IPS-15b (cell line): ENCODE results near the gene ZWILCH.
A peak's percentile ranks its signal among the peaks of the same experiment; 100 is the strongest.

Source experiments
- H3K27me3 ChIP-seq: one replicate; pipeline ENCODE4 v1.6.1; 2013; ENCODE audit warnings: low read length; ENCODE audit not compliant: control insufficient read depth, insufficient read depth
- H3K36me3 ChIP-seq: one replicate; pipeline ENCODE4 v1.6.1; 2013; ENCODE audit warnings: low read length; ENCODE audit not compliant: control insufficient read depth, insufficient read depth
- H3K4me1 ChIP-seq: one replicate; pipeline ENCODE4 v1.6.1; 2013; ENCODE audit warnings: mild to moderate bottlenecking, low read length; ENCODE audit not compliant: control insufficient read depth, insufficient read depth
- H3K4me3 ChIP-seq: one replicate; pipeline ENCODE4 v1.5.1; 2013; ENCODE audit warnings: low read depth, low read length
- H3K9ac ChIP-seq: one replicate; pipeline ENCODE4 v1.6.1; 2013; ENCODE audit warnings: low read depth, mild to moderate bottlenecking, low read length
- H3K9me3 ChIP-seq: one replicate; pipeline ENCODE4 v1.6.1; 2013; ENCODE audit warnings: mild to moderate bottlenecking, low read length; ENCODE audit not compliant: control insufficient read depth, insufficient read depth

Gene ZWILCH

GRCh38 chr15:66474135-66474534 lies 31.0 kb upstream of the ZWILCH start:
- no peaks in the 10 kb centered on the region for H3K36me3 ChIP-seq
- H3K4me1 ChIP-seq: peaks cover 36% of the 10 kb centered on the region
- H3K9ac ChIP-seq: peak overlapping the region; percentile 20
- H3K27me3 ChIP-seq: no peaks in the 10 kb centered on the region
- no peak overlapping the region for H3K4me3 ChIP-seq
- H3K9me3 ChIP-seq: no peaks in the 10 kb centered on the region

GRCh38 chr15:66474963-66475362 lies 30.2 kb upstream of the ZWILCH start:
- H3K36me3 ChIP-seq: no peaks in the 10 kb centered on the region
- peak overlapping the region; percentile 20 for H3K9ac ChIP-seq
- no peaks in the 10 kb centered on the region for H3K27me3 ChIP-seq
- H3K4me3 ChIP-seq: no peak overlapping the region
- H3K9me3 ChIP-seq: no peaks in the 10 kb centered on the region
- peaks cover 36% of the 10 kb centered on the region for H3K4me1 ChIP-seq

GRCh38 chr15:66476535-66476934 lies 28.6 kb upstream of the ZWILCH start:
- peaks cover 29% of the 10 kb centered on the region for H3K4me1 ChIP-seq
- no peaks in the 10 kb centered on the region for H3K36me3 ChIP-seq
- H3K9me3 ChIP-seq: no peaks in the 10 kb centered on the region
- H3K27me3 ChIP-seq: no peaks in the 10 kb centered on the region
- H3K9ac ChIP-seq: no peak overlapping the region
- no peak overlapping the region for H3K4me3 ChIP-seq

DNA sequence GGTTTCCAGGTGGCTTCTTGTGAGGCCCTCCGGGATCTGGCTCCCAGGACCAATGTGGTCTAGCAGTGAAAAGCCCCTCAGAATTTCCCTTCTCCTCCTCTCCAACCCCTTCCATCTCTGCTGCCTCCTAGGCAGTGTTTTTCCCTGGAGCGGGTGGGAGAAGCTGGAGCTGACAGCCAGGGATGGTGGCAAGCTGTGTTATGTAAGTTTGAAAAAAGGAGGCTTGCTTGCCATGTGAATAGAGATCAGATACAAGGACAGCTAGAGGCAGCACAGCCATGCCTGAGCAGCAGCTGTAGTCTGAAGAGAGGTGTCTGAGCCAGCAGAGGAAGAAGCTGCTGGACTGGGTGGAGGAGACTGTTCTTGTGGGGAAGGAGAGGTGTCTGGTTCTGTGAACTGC lies 28.1 kb upstream of the ZWILCH start:
- H3K9ac ChIP-seq: peak overlapping the region; percentile 9
- H3K4me1 ChIP-seq: peaks cover 29% of the 10 kb centered on the region
- no peaks in the 10 kb centered on the region for H3K27me3 ChIP-seq
- H3K4me3 ChIP-seq: no peak overlapping the region
- H3K9me3 ChIP-seq: no peaks in the 10 kb centered on the region
- H3K36me3 ChIP-seq: peaks cover 4% of the 10 kb centered on the region

DNA sequence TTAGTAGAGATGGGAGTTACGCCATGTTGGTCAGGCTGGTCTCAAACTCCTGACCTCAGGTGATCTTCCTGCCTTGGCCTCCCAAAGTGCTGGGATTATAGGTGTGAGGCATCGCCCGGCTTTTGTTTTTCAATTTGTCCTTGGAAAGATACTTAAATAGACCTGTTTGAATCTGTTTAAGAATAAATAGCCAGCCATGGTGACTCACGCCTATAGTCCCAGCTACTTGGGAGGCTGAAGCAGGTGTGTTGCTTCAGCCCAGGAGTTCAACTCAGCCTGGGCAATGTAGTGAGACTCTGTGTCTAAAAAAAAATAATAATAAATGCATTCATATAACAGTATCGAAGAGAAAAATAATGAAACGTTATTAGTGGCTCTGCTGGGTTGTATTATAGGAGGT lies 24.9 kb upstream of the ZWILCH start:
- Histone ChIP-seq H3K36me3 (peaks cover 13% of the 10 kb centered on the region), H3K4me1 (peaks cover 4% of the 10 kb centered on the region), H3K9ac (no peak overlapping the region), H3K27me3 (no peaks in the 10 kb centered on the region), H3K9me3 (no peaks in the 10 kb centered on the region), H3K4me3 (no peak overlapping the region)

GRCh38 chr15:66481107-66481856 lies 23.8 kb upstream of the ZWILCH start:
- no peak overlapping the region for H3K9ac ChIP-seq
- peaks cover 13% of the 10 kb centered on the region for H3K36me3 ChIP-seq
- no peaks in the 10 kb centered on the region for H3K27me3 ChIP-seq
- no peaks in the 10 kb centered on the region for H3K9me3 ChIP-seq
- H3K4me1 ChIP-seq: peaks cover 2% of the 10 kb centered on the region
- no peak overlapping the region for H3K4me3 ChIP-seq

- Histone ChIP-seq H3K4me1 (no peaks in the 10 kb centered on the region), H3K9ac (no peak overlapping the region), H3K27me3 (no peaks in the 10 kb centered on the region), H3K36me3 (peaks cover 13% of the 10 kb centered on the region), H3K4me3 (no peak overlapping the region), H3K9me3 (no peaks in the 10 kb centered on the region)
These were observed 22.6 kb upstream of the ZWILCH start for GRCh38 chr15:66482539-66482938.

GRCh38 chr15:66483131-66483566 lies 22.0 kb upstream of the ZWILCH start:
- H3K27me3 ChIP-seq: no peaks in the 10 kb centered on the region
- peaks cover 13% of the 10 kb centered on the region for H3K36me3 ChIP-seq
- H3K9ac ChIP-seq: no peak overlapping the region
- H3K4me3 ChIP-seq: no peak overlapping the region
- H3K9me3 ChIP-seq: no peaks in the 10 kb centered on the region
- no peaks in the 10 kb centered on the region for H3K4me1 ChIP-seq

GRCh38 chr15:66484539-66485112 lies 20.5 kb upstream of the ZWILCH start:
- Histone ChIP-seq H3K27me3 (no peaks in the 10 kb centered on the region), H3K9ac (no peak overlapping the region), H3K9me3 (no peaks in the 10 kb centered on the region), H3K4me3 (no peak overlapping the region), H3K4me1 (no peaks in the 10 kb centered on the region), H3K36me3 (peaks cover 13% of the 10 kb centered on the region)

DNA sequence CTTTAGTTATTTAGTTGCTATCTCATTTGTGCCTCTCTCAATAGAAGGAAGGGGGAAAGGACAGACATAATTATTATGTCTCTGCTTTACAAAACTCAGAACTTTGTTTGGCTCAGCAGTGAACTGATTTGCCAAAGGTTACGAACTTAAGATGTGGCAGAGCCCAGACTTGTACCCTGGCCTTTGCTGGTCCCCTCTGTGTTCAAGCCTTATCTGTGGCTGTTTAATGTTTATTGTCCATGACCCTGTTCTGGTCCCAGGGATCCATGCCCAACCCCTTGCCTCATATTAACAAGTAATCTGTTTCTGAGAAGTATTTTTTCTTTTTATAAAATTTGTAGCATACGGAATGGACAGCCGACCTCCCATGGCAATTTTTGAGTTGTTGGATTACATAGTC lies 18.2 kb upstream of the ZWILCH start:
- no peaks in the 10 kb centered on the region for H3K4me1 ChIP-seq
- no peak overlapping the region for H3K9ac ChIP-seq
- H3K27me3 ChIP-seq: no peaks in the 10 kb centered on the region
- peaks cover 12% of the 10 kb centered on the region for H3K36me3 ChIP-seq
- H3K4me3 ChIP-seq: no peak overlapping the region
- no peaks in the 10 kb centered on the region for H3K9me3 ChIP-seq

- H3K36me3 ChIP-seq: peaks cover 3% of the 10 kb centered on the region
- no peak overlapping the region for H3K4me3 ChIP-seq
- H3K9me3 ChIP-seq: no peaks in the 10 kb centered on the region
- no peaks in the 10 kb centered on the region for H3K4me1 ChIP-seq
- H3K27me3 ChIP-seq: no peaks in the 10 kb centered on the region
- H3K9ac ChIP-seq: no peak overlapping the region
These were observed 16.6 kb upstream of the ZWILCH start for GRCh38 chr15:66488525-66488924.

- Histone ChIP-seq H3K4me3 (no peak overlapping the region), H3K9ac (no peak overlapping the region), H3K36me3 (peaks cover 3% of the 10 kb centered on the region), H3K27me3 (no peaks in the 10 kb centered on the region), H3K4me1 (no peaks in the 10 kb centered on the region), H3K9me3 (no peaks in the 10 kb centered on the region)
These were observed 15.8 kb upstream of the ZWILCH start for GRCh38 chr15:66489179-66489791.
